A673 (cell line): ENCODE measurements around the gene NDUFS3.

Experiments used
- CTCF ChIP-seq: fragments of 300-800, 200-600 bp; sonication (generic); conservative IDR thresholded peaks from 2 replicates; pipeline ENCODE4 v1.5.1; 2017; ENCODE audit warnings: low read depth, mild to moderate bottlenecking, antibody characterized with exemption, low read length, moderate library complexity, mixed read lengths
- EZH2 ChIP-seq: fragments of 200-600 bp; sonication (generic); IDR thresholded peaks from 2 replicates; pipeline ENCODE4 v1.6.1; 2017; ENCODE audit warnings: borderline replicate concordance, low read depth, mild to moderate bottlenecking, mixed read lengths, antibody characterized with exemption, low read length; ENCODE audit not compliant: poor library complexity, severe bottlenecking

- TF ChIP-seq CTCF (no peak), EZH2 (no peak)
Observed at GRCh38 chr11:47564933-47565339, 13.9 kb upstream of the NDUFS3 start.
